NK-92 treated with Interleukin-12 subunit alpha and Interleukin-12 subunit beta, amount 100 ng/mL, for 24 hours (cell line): ENCODE data around the gene FFAR3.
"Not testable (repeated sequence)": the region's sequence is repeated elsewhere in the genome, so short reads cannot be mapped to it uniquely, and the experiment has no call there.

Experiments
- DNase-seq: peaks from one replicate; lab custom pipeline; 2025; lab: John Stamatoyannopoulos, UW

The FFAR3 gene

GRCh38 chr19:35401416-35401815 lies 43.2 kb downstream of the FFAR3 start:
- DNase-seq, result not testable (repeated sequence)

GRCh38 chr19:35403116-35403760 lies 45.0 kb downstream of the FFAR3 start:
- no peak for DNase-seq

- no peak for DNase-seq
Measured at GRCh38 chr19:35404879-35405622, 46.8 kb downstream of the FFAR3 start.

- no peak for DNase-seq
Measured at GRCh38 chr19:35407619-35408018, 49.4 kb downstream of the FFAR3 start.

DNA sequence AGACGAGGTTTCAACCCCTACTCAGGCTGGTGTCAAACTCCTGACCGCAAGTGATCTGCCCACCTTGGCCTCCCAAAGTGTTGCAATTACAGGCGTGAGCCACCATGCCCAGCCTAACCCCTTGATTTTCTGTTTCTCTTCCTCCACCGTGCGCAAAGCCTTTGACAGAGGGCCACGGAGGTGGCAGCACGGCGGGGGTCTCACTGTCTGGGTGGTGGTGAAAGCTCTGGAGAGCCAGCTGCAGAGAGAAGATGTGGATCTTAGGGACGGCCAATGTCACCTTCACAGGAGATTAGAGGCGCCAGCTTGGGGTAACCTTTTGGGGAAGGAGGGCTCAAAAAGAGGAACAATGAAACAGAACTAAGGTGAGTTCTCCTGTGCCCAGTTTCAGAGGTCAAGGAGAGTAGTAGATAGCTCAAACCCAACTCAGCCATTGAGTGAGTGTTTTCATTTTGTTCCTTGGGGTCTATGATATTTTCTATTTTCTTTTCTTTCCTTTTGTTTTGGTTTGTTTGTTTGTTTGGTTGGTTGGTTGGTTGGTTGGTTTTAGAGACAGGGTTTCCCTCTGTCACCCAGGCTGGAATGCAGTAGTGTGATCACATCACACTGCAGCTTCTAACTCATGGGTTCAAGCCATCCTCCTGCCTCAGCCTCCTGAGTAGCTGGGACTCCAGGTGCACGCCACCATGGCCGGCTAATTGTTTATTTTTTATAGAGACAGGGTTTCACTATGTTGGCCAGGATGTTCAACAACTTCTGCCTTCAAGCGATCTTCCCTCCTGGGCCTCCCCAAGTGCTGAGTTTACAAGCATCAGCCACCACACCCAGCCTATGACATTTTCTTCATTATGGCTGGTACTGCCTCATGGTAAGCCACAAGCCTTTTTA lies 50.3 kb downstream of the FFAR3 start:
- DNase-seq, result no peak

GRCh38 chr19:35409191-35409590 lies 50.9 kb downstream of the FFAR3 start:
- no peak for DNase-seq
